PC-9 (cell line): ENCODE data around the gene OSM.

ENCODE experiments used
- EZH2 ChIP-seq: fragments of 200-600 bp; sonication (generic); IDR thresholded peaks from 2 replicates; pipeline ENCODE4 v1.8.0; 2017; ENCODE audit warnings: antibody characterized with exemption, low read depth
- TF ChIP-seq, protein P1 (sequence below): fragments of 200-600 bp; sonication (generic); conservative IDR thresholded peaks from 2 replicates; pipeline ENCODE4 v1.6.1; 2017; ENCODE audit warnings: mixed run types, antibody characterized with exemption, mild to moderate bottlenecking, moderate library complexity

DNA sequence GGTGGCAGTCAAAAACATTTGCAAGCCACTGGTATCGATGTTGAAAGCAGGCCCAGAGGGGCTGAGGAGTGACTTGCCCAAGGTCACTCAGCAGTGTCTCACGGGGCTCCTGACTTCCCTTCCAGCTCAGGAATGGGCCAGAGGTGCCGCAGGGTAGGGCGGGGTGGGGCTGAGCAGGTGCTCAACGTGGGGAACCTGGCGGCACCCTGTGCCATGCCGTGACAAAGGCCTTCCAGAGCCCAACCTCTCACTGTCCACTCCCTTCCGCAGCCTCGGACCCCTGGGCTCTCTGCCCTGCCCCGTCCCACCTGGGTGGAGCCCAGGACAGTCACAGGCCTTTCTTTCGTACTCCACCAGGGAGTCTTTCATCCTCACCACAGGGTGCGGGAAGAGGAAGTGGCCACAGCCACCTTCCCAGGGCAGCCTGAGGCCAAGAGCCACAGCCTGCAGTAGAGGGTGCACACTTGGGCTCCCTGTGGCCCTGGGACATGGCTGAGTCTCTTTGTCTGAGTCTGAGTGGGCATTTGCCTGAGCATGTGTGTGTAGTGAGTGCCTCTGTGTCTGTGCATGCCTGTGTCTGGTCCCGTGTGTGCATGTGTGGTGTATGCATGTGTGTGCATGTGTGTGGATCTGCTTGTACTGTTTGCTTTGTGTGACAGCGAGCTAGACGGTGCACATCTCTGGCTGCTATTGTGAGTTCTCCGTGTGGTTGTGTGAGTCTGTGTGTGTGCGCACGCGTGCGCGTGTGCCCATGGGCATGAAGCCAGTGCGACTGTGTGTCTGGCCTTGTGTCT, 14.0 kb downstream of the OSM start:
- TF ChIP-seq, protein P1, sequence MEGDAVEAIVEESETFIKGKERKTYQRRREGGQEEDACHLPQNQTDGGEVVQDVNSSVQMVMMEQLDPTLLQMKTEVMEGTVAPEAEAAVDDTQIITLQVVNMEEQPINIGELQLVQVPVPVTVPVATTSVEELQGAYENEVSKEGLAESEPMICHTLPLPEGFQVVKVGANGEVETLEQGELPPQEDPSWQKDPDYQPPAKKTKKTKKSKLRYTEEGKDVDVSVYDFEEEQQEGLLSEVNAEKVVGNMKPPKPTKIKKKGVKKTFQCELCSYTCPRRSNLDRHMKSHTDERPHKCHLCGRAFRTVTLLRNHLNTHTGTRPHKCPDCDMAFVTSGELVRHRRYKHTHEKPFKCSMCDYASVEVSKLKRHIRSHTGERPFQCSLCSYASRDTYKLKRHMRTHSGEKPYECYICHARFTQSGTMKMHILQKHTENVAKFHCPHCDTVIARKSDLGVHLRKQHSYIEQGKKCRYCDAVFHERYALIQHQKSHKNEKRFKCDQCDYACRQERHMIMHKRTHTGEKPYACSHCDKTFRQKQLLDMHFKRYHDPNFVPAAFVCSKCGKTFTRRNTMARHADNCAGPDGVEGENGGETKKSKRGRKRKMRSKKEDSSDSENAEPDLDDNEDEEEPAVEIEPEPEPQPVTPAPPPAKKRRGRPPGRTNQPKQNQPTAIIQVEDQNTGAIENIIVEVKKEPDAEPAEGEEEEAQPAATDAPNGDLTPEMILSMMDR, result no peak
- no peak for TF ChIP-seq EZH2
